Common myeloid progenitor, CD34-positive (primary cell): Measurements from ENCODE around the gene FEV.

Experiments
- CTCF ChIA-PET: fragments of 350-600 bp; sonication (Branson Sonifier 250); formaldehyde crosslinking; loops from one replicate; lab custom pipeline; 2021; ENCODE audit warnings: antibody characterized with exemption; lab: Charles Lee
- POLR2A ChIA-PET: fragments of 350-600 bp; sonication (Branson Sonifier 250); formaldehyde crosslinking; loops from one replicate; lab custom pipeline; 2021; ENCODE audit warnings: antibody characterized with exemption; lab: Charles Lee
- DNase-seq, 3 donors: peaks; one replicate each; pipeline versions ENCODE4 v3.0.0 to v3.0.0-alpha.2; 2013
- H3K27ac ChIP-seq, 2 experiments: 1 replicate in 1 of 2; 2 replicates in 1 of 2; pipeline ENCODE4 v1.7.0; 2013; ENCODE audit warnings: inconsistent platforms in 2 of 2, low read length in 2 of 2, mild to moderate bottlenecking in 2 of 2, low read depth in 1 of 2, moderate library complexity in 1 of 2; ENCODE audit not compliant: severe bottlenecking in 2 of 2, insufficient read depth in 1 of 2, poor library complexity in 1 of 2
- H3K27me3 ChIP-seq, 5 experiments: replicated peaks in 2 of 5; 1 replicate in 3 of 5; 2 replicates in 2 of 5; pipeline versions ENCODE4 v1.6.1 to v1.7.0; 2013; ENCODE audit warnings: low read length in 4 of 5, mild to moderate bottlenecking in 2 of 5, moderate library complexity in 2 of 5, inconsistent platforms in 1 of 5; ENCODE audit not compliant: insufficient read depth in 5 of 5, control insufficient read depth in 4 of 5
- H3K36me3 ChIP-seq, 4 experiments: 1 replicate in 2 of 4; 2 replicates in 2 of 4; pipeline versions ENCODE4 v1.6.1 to v1.7.0; 2013; ENCODE audit warnings: low read length in 3 of 4, control low read depth in 1 of 4, mild to moderate bottlenecking in 1 of 4; ENCODE audit not compliant: control insufficient read depth in 4 of 4, insufficient read depth in 4 of 4
- H3K4me1 ChIP-seq, 4 experiments: 1 replicate in 3 of 4; 2 replicates in 1 of 4; pipeline versions ENCODE4 v1.6.1 to v1.7.1; 2013; ENCODE audit warnings: low read length in 3 of 4, mild to moderate bottlenecking in 3 of 4, control low read depth in 1 of 4, inconsistent platforms in 1 of 4, moderate library complexity in 1 of 4; ENCODE audit not compliant: control insufficient read depth in 4 of 4, insufficient read depth in 4 of 4; ENCODE audit errors: control extremely low read depth in 1 of 4
- H3K4me3 ChIP-seq, 7 experiments: 1 replicate in 4 of 7; 2 replicates in 3 of 7; pipeline versions ENCODE4 v1.5.1 to v1.7.0; 2013; ENCODE audit warnings: mild to moderate bottlenecking in 7 of 7, low read length in 6 of 7, moderate library complexity in 6 of 7, inconsistent platforms in 2 of 7, low read depth in 2 of 7, control low read depth in 1 of 7; ENCODE audit not compliant: insufficient read depth in 4 of 7, control insufficient read depth in 1 of 7; ENCODE audit errors: extremely low read depth in 1 of 7
- H3K9me3 ChIP-seq, 5 experiments: 1 replicate in 4 of 5; 2 replicates in 1 of 5; pipeline versions ENCODE4 v1.6.1 to v1.7.1; 2013; ENCODE audit warnings: low read length in 4 of 5, mild to moderate bottlenecking in 2 of 5, inconsistent platforms in 1 of 5, low read depth in 1 of 5, moderate library complexity in 1 of 5; ENCODE audit not compliant: control insufficient read depth in 4 of 5, insufficient read depth in 2 of 5; ENCODE audit errors: control extremely low read depth in 1 of 5
- WGBS: methylation state at CpG from one replicate; pipeline ENCODE4 v1.1.5; 2013; ENCODE audit not compliant: insufficient coverage; 5-methylcytosine and 5-hydroxymethylcytosine counted together

FEV gene

DNA sequence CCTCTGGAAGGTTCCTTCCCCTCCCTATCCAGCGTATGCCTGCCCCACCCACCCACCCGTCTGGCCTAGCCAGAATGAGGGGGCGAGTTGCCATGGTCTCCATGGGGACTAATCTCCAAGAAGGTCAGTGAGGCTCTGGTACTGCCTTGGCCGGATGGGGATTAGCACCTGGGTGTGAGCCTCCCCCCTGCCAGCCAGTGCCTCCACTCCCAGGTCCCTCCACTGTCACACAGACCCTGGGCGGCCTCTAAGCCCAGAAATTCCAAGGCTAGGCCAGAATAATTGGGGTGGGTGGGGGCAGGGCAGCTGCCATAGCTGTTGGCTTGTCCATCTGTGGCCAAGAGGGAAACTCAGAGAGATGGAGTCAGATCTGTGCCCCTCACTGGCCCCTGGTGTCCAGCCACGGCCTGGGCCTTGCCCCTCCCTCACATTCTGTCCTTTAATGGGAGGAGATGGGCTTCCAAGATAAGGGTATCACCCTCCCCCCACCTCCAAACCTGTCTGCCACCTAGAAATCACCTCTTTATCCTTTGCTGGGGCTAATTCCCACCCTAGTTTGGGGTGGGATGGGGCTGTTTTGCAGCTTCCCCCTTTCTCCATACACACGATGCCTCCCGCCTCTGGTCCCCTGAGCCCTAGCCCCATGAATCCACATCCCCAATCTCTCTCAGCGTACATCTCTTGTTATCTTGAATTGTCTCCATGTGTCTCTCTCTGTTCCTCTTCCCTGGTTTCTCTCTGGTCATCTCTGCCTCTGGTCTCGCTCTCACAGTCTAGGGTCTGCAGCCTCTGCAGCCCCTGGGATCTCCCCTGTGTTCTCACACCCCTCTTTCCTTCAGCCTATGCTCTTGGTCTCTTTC is 14.3 kb upstream of the FEV start:
- ChIA-PET POLR2A (no interaction called here), CTCF (interaction anchor here (1.4 to 1.9 kb wide), 4 partner anchors 11 to 155 kb away, joined by 3 to 5 read pairs (median 4); no protein-coding TSS in a partner anchor)
- H3K9me3 ChIP-seq = no peaks in the 10 kb centered on the region
- H3K36me3 ChIP-seq = no peaks in the 10 kb centered on the region
- WGBS = 53% methylated on average over 8 of the region's 10 CpGs
- H3K27me3 ChIP-seq = peaks cover 9 to 98% (median 59%) of the 10 kb centered on the region in 5 experiments
- DNase-seq = no peak
- no peak overlapping the region for H3K4me3 ChIP-seq
- H3K27ac ChIP-seq = no peak overlapping the region
- peaks cover 0 to 30% (median 17%) of the 10 kb centered on the region in 4 experiments for H3K4me1 ChIP-seq

- POLR2A ChIA-PET = no interaction called here
- peak in 1 of 3 donors; percentile 39 for DNase-seq
- WGBS = 89% methylated on average over 8 of the region's 12 CpGs
- CTCF ChIA-PET = interaction anchor here (1.4 to 1.9 kb wide), 2 partner anchors 39 to 156 kb away, joined by 3 to 5 read pairs; no protein-coding TSS in a partner anchor
- peaks cover 9 to 98% (median 58%) of the 10 kb centered on the region in 5 experiments for H3K27me3 ChIP-seq
- H3K9me3 ChIP-seq = no peaks in the 10 kb centered on the region
- H3K36me3 ChIP-seq = no peaks in the 10 kb centered on the region
- no peak overlapping the region for H3K27ac ChIP-seq
- H3K4me1 ChIP-seq = peaks cover 0 to 37% (median 23%) of the 10 kb centered on the region in 4 experiments
- no peak overlapping the region for H3K4me3 ChIP-seq
Measured at GRCh38 chr2:218998414-218999002, 13.5 kb upstream of the FEV start.

DNA sequence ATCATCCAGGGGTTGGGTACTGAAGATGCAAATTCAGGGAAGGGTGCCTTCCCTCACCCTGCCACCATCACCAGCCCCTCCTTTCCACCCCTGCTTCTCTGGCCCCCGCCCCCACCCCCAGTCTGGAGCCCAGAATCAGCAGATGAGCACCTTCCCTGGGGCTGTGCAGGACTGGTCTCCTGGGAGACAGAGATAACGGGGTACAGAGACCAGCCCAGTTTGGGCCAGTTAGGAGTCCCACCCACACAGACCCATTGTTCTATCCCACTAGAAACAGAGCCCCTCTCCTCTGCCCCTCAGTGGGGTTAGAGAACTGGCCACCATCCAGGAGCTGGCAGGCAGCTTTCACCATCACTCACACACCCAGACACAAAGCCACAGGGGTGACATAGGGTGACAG is 12.7 kb upstream of the FEV start:
- Histone ChIP-seq H3K9me3 (no peaks in the 10 kb centered on the region), H3K27me3 (peaks cover 9 to 98% (median 63%) of the 10 kb centered on the region in 5 experiments), H3K27ac (no peak overlapping the region), H3K4me1 (peaks cover 0 to 39% (median 25%) of the 10 kb centered on the region in 4 experiments), H3K4me3 (no peak overlapping the region), H3K36me3 (no peaks in the 10 kb centered on the region)
- ChIA-PET POLR2A (no interaction called here), CTCF (interaction anchor here (1.9 kb wide), 1 partner anchor 40 kb away, joined by 5 read pairs; no protein-coding TSS in a partner anchor)
- no peak for DNase-seq
- WGBS = 60% methylated on average over 1 of the region's 2 CpGs

- no peak for DNase-seq
- ChIA-PET CTCF (interaction anchor here (3.1 to 4.2 kb wide), 3 partner anchors 16 to 32 kb away, joined by 9 to 48 read pairs (median 12); no protein-coding TSS in a partner anchor), POLR2A (no interaction called here)
- peaks cover 0 to 32% (median 20%) of the 10 kb centered on the region in 4 experiments for H3K4me1 ChIP-seq
- peaks cover 9 to 98% (median 63%) of the 10 kb centered on the region in 5 experiments for H3K27me3 ChIP-seq
- WGBS = 10% methylated on average over 3 of the region's 4 CpGs
- no peak overlapping the region for H3K27ac ChIP-seq
- no peaks in the 10 kb centered on the region for H3K9me3 ChIP-seq
- no peak overlapping the region for H3K4me3 ChIP-seq
- H3K36me3 ChIP-seq = no peaks in the 10 kb centered on the region
Measured at GRCh38 chr2:218996937-218997336, 12.0 kb upstream of the FEV start.

DNA sequence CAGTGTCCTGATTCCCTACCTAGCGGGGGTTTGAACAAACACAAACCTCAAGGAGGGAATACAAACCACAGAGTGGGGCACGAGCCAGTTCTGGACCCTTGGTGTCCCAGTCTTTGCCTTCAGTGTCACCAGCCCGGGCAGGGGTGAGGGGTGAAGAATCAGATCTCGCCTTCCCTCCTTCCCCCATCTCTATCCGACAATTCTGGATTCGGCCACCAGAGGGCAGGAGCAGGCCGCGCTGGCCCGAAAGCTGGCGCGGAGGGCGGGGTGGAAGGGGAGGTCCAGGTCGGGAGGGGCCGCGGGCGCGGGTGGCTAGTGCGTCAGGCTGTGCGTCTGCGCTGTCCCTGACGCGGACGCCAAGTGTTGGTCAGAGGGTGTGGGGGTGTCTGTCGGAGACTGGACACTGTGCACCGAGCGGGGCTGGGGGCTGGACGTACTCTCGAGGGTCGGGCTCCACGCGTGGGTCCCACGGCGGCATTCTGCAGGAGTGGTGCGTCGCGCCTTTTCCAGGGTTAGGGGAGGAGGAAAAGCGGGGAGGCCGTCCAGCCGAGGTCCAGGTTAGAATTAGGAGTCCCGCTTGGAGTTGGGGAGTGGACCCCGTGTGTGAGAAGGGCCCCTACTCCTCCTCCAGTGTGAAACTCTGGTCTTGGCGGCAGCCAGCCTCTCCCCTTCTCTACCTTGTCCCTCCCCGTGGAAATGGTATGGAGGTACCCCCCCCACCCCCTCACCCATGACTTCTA is 11.2 kb upstream of the FEV start:
- Histone ChIP-seq H3K9me3 (no peaks in the 10 kb centered on the region), H3K36me3 (no peaks in the 10 kb centered on the region), H3K27ac (no peak overlapping the region), H3K4me3 (peak overlapping the region in 3 of 7 experiments; percentile 41 to 54 (median 46)), H3K27me3 (peaks cover 9 to 98% (median 68%) of the 10 kb centered on the region in 5 experiments), H3K4me1 (peaks cover 0 to 24% (median 16%) of the 10 kb centered on the region in 4 experiments)
- peak; percentile 75 to 83 (median 81) for DNase-seq
- ChIA-PET CTCF (interaction anchor here (1.3 to 4.2 kb wide), 13 partner anchors 8 to 161 kb away, joined by 3 to 48 read pairs (median 8); partner anchors contain the start of gene FEV), POLR2A (interaction anchor here (0.6 to 0.8 kb wide), 2 partner anchors 14 to 565 kb away, joined by 3 to 4 read pairs; no protein-coding TSS in a partner anchor)
- WGBS = 5% methylated on average over 24 of the region's 43 CpGs

- Histone ChIP-seq H3K4me1 (peaks cover 0 to 23% (median 15%) of the 10 kb centered on the region in 4 experiments), H3K9me3 (no peaks in the 10 kb centered on the region), H3K4me3 (no peak overlapping the region), H3K27ac (no peak overlapping the region), H3K27me3 (peaks cover 9 to 98% (median 68%) of the 10 kb centered on the region in 5 experiments), H3K36me3 (no peaks in the 10 kb centered on the region)
- no peak for DNase-seq
- WGBS = 29% methylated on average over 6 of the region's 8 CpGs
- POLR2A ChIA-PET = interaction anchor here (0.6 to 0.8 kb wide), 2 partner anchors 13 to 566 kb away, joined by 3 to 4 read pairs; no protein-coding TSS in a partner anchor
- CTCF ChIA-PET = interaction anchor here (0.9 to 4.2 kb wide), 22 partner anchors 8 to 162 kb away, joined by 3 to 48 read pairs (median 5); partner anchors contain the start of gene FEV
Measured at GRCh38 chr2:218995561-218995960, 10.6 kb upstream of the FEV start.
